ENCODE data around the gene ZKSCAN7.
"Not testable (repeated sequence)": the region's sequence is repeated elsewhere in the genome, so short reads cannot be mapped to it uniquely, and the experiment has no call there.

DNA sequence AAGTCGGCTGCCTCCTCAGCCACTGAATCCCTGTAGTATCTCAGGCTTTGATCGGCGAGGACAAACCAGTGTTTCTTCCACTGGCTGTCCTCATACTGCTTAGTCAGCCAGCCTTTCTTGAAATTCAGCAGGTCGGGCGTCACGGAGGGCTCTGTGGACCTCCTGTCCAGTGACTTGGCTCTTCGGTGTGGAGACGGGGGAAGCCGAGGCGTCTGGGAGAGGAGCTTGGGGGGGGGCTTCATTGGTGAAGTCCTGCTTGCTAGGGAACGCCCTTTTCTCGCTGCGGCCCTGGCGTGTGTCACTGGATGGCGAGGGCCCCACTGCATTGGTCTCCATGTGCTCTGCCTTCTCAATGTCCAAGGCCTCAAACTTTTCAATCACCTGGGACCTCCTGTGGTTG lies 24.8 kb downstream of the ZKSCAN7 start:
- TF ChIP-seq, protein P1, sequence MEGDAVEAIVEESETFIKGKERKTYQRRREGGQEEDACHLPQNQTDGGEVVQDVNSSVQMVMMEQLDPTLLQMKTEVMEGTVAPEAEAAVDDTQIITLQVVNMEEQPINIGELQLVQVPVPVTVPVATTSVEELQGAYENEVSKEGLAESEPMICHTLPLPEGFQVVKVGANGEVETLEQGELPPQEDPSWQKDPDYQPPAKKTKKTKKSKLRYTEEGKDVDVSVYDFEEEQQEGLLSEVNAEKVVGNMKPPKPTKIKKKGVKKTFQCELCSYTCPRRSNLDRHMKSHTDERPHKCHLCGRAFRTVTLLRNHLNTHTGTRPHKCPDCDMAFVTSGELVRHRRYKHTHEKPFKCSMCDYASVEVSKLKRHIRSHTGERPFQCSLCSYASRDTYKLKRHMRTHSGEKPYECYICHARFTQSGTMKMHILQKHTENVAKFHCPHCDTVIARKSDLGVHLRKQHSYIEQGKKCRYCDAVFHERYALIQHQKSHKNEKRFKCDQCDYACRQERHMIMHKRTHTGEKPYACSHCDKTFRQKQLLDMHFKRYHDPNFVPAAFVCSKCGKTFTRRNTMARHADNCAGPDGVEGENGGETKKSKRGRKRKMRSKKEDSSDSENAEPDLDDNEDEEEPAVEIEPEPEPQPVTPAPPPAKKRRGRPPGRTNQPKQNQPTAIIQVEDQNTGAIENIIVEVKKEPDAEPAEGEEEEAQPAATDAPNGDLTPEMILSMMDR (conservative IDR thresholded peaks at IDR 0.05 in 1 of 2, IDR thresholded peaks at IDR 0.05 in 1 of 2; ENCODE audit: extremely low read depth in 1 of 2, insufficient read depth in 1 of 2, low read depth in 1 of 2, low read length in 2 of 2), result not testable (repeated sequence)
- not testable (repeated sequence) for TF ChIP-seq EZH2 (IDR thresholded peaks at IDR 0.05; ENCODE audit: borderline replicate concordance, low read length)

Measured in mammary epithelial cell (primary cell).